Endodermal cell (in vitro differentiated cells): Measurements from ENCODE around the gene KIDINS220. TPM values are rescaled to one million over a fixed set of nuclear protein-coding genes. Genes with fewer than 3 reads are reported as not detected.

Experiments used
- DNase-seq: peaks from one replicate; pipeline ENCODE4 v3.0.0-alpha.2; 2017
- H3K27ac ChIP-seq: 2 replicates; pipeline ENCODE4 v1.5.1; 2013; ENCODE audit warnings: mild to moderate bottlenecking, low read depth, low read length, moderate library complexity
- H3K27me3 ChIP-seq: 2 replicates; pipeline ENCODE4 v1.6.1; 2013; ENCODE audit warnings: mild to moderate bottlenecking, low read length, moderate library complexity; ENCODE audit not compliant: insufficient read depth, control insufficient read depth, poor library complexity, severe bottlenecking
- H3K36me3 ChIP-seq: 2 replicates; pipeline ENCODE4 v1.7.0; 2013; ENCODE audit warnings: mild to moderate bottlenecking, low read length, moderate library complexity; ENCODE audit not compliant: control insufficient read depth, insufficient read depth
- H3K4me1 ChIP-seq: one replicate; pipeline ENCODE4 v1.7.0; 2013; ENCODE audit warnings: low read length; ENCODE audit not compliant: control insufficient read depth, insufficient read depth
- H3K4me3 ChIP-seq: 2 replicates; pipeline ENCODE4 v1.5.1; 2013; ENCODE audit warnings: mild to moderate bottlenecking, low read length, moderate library complexity
- H3K9ac ChIP-seq: 2 replicates; pipeline ENCODE4 v1.6.1; 2013; ENCODE audit warnings: mild to moderate bottlenecking, low read length, moderate library complexity; ENCODE audit not compliant: poor library complexity, severe bottlenecking; ENCODE audit errors: extremely low read depth
- H3K9me3 ChIP-seq: 2 replicates; pipeline ENCODE4 v1.6.1; 2013; ENCODE audit warnings: mild to moderate bottlenecking, low read length, moderate library complexity; ENCODE audit not compliant: control insufficient read depth
- H3K27ac Mint-ChIP-seq: 2 replicates; pipeline ENCODE4 v1.8.0; 2020; ENCODE audit warnings: mixed read lengths
- H3K27me3 Mint-ChIP-seq: 2 replicates; pipeline ENCODE4 v1.8.0; 2021; ENCODE audit warnings: mild to moderate bottlenecking, mixed read lengths; ENCODE audit not compliant: insufficient read depth
- H3K36me3 Mint-ChIP-seq: 2 replicates; pipeline ENCODE4 v1.8.0; 2020; ENCODE audit warnings: low read depth, mixed read lengths
- H3K4me1 Mint-ChIP-seq: 2 replicates; pipeline ENCODE4 v1.8.0; 2020; ENCODE audit warnings: mixed read lengths
- H3K4me3 Mint-ChIP-seq: 2 replicates; pipeline ENCODE4 v1.8.0; 2020; ENCODE audit warnings: mild to moderate bottlenecking, moderate library complexity, mixed read lengths
- H3K9me3 Mint-ChIP-seq: 2 replicates; pipeline ENCODE4 v1.8.0; 2020; ENCODE audit warnings: mild to moderate bottlenecking, mixed read lengths
- CTCF ChIP-seq: fragments of 200-600 bp; sonication (generic); conservative IDR thresholded peaks from 2 replicates; pipeline ENCODE4 v1.5.0; 2021; ENCODE audit warnings: antibody characterized with exemption, mild to moderate bottlenecking
- WGBS, 2 experiments: methylation state at CpG; one replicate each; pipeline versions ENCODE4 v1.1.5 to v1.1.7; 2013; ENCODE audit warnings: missing lambda C conversion rate in 2 of 2, mixed read lengths in 1 of 2; ENCODE audit not compliant: insufficient coverage in 1 of 2, insufficient read length in 1 of 2; 5-methylcytosine and 5-hydroxymethylcytosine counted together
- total RNA-seq, 2 donors: library from RNA; stranded (reverse); fragmentation: NEBNext Ultra II Directional in 1 of 2; extraction: Animal tissue kit (Norgen Biotek cat#: 25700) in 1 of 2; gene quantifications; 2 replicates in 1 of 2; 3 replicates in 1 of 2; pipeline ENCODE4 v1.2.1, GENCODE V29; 2021

Gene KIDINS220
- total RNA-seq, 2 donors from 2014 or later = 33.8 to 35.2 TPM

GRCh38 chr2:8691859-8692437, 145.5 kb downstream of the KIDINS220 start:
- 90 to 100% methylated on average over 7 to 9 of the region's 9 CpGs for WGBS, 2 experiments
- Histone ChIP-seq H3K27ac (no peak overlapping the region), H3K9ac (no peak overlapping the region), H3K4me1 (no peaks in the 10 kb centered on the region), H3K9me3 (no peaks in the 10 kb centered on the region), H3K36me3 (no peaks in the 10 kb centered on the region), H3K27me3 (no peaks in the 10 kb centered on the region), H3K4me3 (no peak overlapping the region)
- H3K27me3 Mint-ChIP-seq = no peaks in the 10 kb centered on the region
- no peak overlapping the region for H3K27ac Mint-ChIP-seq
- TF ChIP-seq CTCF = no peak
- no peak for DNase-seq
- H3K4me1 Mint-ChIP-seq = no peaks in the 10 kb centered on the region
- H3K4me3 Mint-ChIP-seq = no peak overlapping the region
- no peaks in the 10 kb centered on the region for H3K36me3 Mint-ChIP-seq
- no peaks in the 10 kb centered on the region for H3K9me3 Mint-ChIP-seq

- no peaks in the 10 kb centered on the region for H3K4me1 ChIP-seq
- peak; percentile 100 for TF ChIP-seq CTCF
- no peaks in the 10 kb centered on the region for H3K9me3 ChIP-seq
- no peaks in the 10 kb centered on the region for H3K27me3 Mint-ChIP-seq
- peak overlapping the region; percentile 89 for H3K4me3 ChIP-seq
- peaks cover 4% of the 10 kb centered on the region for H3K4me1 Mint-ChIP-seq
- peak; percentile 93 for DNase-seq
- no peaks in the 10 kb centered on the region for H3K9me3 Mint-ChIP-seq
- peak overlapping the region; percentile 47 for H3K9ac ChIP-seq
- H3K27ac Mint-ChIP-seq = no peak overlapping the region
- no peaks in the 10 kb centered on the region for H3K36me3 ChIP-seq
- H3K36me3 Mint-ChIP-seq = peaks cover 16% of the 10 kb centered on the region
- H3K4me3 Mint-ChIP-seq = peak overlapping the region; percentile 41
- H3K27me3 ChIP-seq = no peaks in the 10 kb centered on the region
- peak overlapping the region; percentile 71 for H3K27ac ChIP-seq
- WGBS, 2 experiments = 0 to 1% methylated on average over 16 to 50 of the region's 50 CpGs
Measured at GRCh38 chr2:8685697-8686358, 151.6 kb downstream of the KIDINS220 start.

- Histone ChIP-seq H3K36me3 (no peaks in the 10 kb centered on the region), H3K27ac (peak overlapping the region; percentile 71), H3K9me3 (no peaks in the 10 kb centered on the region), H3K27me3 (no peaks in the 10 kb centered on the region), H3K9ac (peak overlapping the region; percentile 47), H3K4me1 (peaks cover 1% of the 10 kb centered on the region), H3K4me3 (peak overlapping the region; percentile 89)
- DNase-seq = peak; percentile 94
- H3K36me3 Mint-ChIP-seq = peaks cover 16% of the 10 kb centered on the region
- no peaks in the 10 kb centered on the region for H3K9me3 Mint-ChIP-seq
- TF ChIP-seq CTCF = no peak
- peaks cover 6% of the 10 kb centered on the region for H3K4me1 Mint-ChIP-seq
- peak overlapping the region; percentile 24 for H3K27ac Mint-ChIP-seq
- 0 to 1% methylated on average over 37 to 87 of the region's 87 CpGs for WGBS, 2 experiments
- no peaks in the 10 kb centered on the region for H3K27me3 Mint-ChIP-seq
- H3K4me3 Mint-ChIP-seq = peak overlapping the region; percentile 100
Measured at GRCh38 chr2:8684878-8685696, 152.3 kb downstream of the KIDINS220 start.
